GM12874 (cell line): Measurements from ENCODE around the gene MROH2B.

Experiments
- TF ChIP-seq, protein P1 (sequence below): IDR thresholded peaks from 2 replicates; pipeline ENCODE4 v1.5.1; 2011; ENCODE audit warnings: low read depth, mild to moderate bottlenecking, control low read depth, low read length, moderate library complexity; ENCODE audit not compliant: insufficient read depth

MROH2B gene

DNA sequence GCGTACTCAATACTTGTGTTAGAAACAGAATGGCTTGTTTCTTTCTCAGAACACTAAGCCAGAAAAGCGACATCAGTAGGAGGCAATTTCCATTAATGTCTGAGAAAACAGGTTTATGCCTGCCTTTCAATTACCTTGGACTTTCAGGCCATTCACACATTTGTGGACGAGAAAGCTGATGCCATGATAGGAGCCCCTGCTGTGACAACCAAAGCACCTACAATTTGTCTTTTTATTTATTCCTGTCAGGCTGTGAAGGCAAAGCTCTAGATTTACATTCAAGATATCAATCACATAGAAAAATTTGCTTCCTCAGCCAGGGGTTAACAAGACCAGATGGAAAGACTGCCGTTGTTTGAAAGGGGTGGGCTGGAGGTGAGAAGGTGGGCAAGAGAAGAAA, 85.6 kb downstream of the MROH2B start:
- TF ChIP-seq, protein P1, sequence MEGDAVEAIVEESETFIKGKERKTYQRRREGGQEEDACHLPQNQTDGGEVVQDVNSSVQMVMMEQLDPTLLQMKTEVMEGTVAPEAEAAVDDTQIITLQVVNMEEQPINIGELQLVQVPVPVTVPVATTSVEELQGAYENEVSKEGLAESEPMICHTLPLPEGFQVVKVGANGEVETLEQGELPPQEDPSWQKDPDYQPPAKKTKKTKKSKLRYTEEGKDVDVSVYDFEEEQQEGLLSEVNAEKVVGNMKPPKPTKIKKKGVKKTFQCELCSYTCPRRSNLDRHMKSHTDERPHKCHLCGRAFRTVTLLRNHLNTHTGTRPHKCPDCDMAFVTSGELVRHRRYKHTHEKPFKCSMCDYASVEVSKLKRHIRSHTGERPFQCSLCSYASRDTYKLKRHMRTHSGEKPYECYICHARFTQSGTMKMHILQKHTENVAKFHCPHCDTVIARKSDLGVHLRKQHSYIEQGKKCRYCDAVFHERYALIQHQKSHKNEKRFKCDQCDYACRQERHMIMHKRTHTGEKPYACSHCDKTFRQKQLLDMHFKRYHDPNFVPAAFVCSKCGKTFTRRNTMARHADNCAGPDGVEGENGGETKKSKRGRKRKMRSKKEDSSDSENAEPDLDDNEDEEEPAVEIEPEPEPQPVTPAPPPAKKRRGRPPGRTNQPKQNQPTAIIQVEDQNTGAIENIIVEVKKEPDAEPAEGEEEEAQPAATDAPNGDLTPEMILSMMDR = no peak

DNA sequence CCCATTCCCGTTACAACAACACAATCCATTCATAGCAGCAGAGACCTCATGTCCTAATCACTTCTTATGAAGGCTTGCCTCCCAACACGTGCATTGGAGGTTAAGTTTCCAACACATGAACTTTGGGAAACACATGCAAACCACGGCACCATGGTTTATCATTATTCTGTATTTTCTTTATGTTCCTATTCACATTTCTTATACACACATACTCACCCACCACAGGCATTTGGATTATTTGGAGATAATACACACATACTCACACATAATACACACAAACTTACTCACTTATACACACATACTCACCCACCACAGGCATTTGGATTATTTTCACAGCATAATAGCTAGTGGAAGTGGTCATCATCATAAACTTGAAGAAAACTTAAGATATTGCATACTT, 86.3 kb downstream of the MROH2B start:
- TF ChIP-seq, protein P1 = no peak

DNA sequence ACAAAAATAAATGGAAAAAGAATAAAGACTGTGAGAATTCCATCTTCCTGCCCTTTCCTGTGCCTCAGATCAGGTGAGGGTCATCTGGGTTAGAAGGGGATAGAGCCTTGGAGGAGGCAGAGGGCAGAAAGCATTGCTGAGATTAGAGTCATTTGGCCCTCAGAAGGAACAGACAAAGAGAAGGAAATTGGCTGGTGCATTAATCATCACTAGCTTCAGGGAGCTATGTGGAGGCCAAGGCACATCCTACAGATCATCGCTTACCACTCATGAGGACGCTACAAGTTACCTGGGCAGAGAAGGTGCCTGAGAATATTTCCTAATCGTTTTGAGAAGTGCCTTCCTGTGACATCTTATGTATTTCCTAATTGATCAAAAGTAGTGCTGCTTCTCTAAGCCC, 87.4 kb downstream of the MROH2B start:
- TF ChIP-seq, protein P1 = no peak

DNA sequence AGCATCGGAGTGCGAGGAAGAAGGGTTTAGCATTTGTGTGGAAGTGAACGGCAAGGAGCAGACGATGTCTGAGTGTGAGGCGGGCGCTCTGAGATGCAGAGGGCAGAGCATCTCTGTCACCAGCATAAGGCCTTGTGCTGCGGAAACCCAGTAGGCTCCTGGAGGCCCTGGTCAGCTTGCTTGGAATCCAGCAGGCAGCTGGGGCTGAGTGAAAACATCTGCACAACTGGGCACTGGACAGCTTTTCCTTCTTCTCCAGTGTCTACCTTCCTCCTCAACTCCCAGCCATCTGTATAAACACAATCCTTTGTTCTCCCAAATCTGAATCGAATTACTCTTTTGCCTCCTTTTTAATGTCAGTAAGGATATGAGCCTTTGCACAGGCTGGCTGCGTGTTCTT, 89.7 kb downstream of the MROH2B start:
- TF ChIP-seq, protein P1 = no peak

DNA sequence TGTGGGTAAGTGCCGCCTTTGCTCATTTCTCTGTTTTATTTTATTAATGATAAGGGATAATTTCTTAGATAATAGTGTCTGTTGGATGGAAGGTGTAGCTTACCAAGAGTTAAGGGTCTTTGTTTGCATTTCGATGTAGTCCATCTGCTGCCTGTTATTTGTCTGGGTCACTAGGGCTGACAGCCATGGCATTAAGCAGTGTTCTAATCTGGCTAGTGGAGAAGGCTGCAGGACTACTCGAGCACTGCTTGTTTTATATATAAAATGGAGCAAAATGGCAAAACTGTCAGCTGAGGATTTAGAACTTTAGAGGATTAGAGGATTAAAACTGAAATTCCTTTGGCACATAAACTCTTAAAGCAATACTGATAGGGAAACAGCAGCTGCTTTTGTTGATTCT, 94.3 kb downstream of the MROH2B start:
- TF ChIP-seq, protein P1 = no peak

DNA sequence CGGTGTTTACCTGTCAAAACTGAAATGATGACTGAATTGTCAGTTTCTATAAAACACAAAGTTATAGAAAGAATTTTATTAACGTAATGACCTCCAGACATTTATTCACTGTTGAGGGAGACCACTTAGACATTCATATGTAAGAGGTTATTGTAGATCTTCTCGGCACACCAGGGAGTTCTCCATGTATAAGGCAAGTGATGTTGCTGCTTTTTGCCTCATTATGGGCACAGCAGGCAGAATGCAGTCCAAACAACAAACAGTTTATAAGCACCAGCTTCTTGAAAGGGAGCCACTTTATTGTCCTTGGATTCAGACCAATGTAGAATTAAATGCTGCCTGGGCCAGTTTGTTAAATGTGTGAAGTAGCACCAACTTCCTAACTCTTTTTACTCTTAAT, 95.1 kb downstream of the MROH2B start:
- TF ChIP-seq, protein P1 = no peak

DNA sequence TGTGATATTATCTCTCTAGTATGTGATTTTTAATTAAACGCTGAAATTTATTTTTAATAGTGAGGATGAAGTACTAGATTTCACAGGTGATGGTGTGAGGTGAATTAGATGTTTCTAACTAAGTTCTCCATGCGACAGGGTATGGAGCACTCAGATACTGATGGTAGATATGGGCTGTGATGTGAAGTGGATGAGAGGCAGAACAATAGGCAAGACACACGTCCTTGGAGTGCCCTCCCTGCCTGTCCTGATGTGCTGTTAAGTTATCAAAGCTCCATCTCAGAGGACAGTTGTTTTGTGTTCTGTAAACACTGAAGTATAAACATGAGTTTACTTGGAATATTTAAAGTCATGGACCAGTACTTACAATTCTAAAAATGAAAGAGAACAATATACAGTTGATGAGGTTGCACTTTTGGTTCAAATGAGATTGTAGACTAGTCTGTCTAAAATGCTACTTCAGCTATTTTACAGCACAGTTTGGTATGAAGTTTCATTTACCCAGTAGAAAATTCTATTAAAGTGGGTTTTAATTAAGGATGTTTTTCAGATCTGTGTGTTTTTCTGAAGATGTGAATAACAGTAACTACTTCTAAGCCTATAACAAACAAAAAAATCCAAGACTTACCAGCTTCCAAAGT, 97.7 kb downstream of the MROH2B start:
- TF ChIP-seq, protein P1 = no peak
